ENCODE measurements around the gene FGR. TPM values are rescaled to one million over a fixed set of nuclear protein-coding genes. Genes with fewer than 3 reads are reported as not detected.
A peak's percentile ranks its signal among the peaks of the same experiment; 100 is the strongest.

FGR gene
- total and polyA plus RNA-seq, 11 donors = 1.1 to 25.9 (median 3.3) TPM

GRCh38 chr1:27662707-27663393, 27.9 kb upstream of the FGR start:
- Histone ChIP-seq H3K4me1 (peaks cover 4 to 63% (median 34%) of the 10 kb centered on the region in 12 donors), H3K4me3 (peak overlapping the region in 1 of 12 donors; percentile 27), H3K36me3 (peaks cover 0 to 27% (median 8%) of the 10 kb centered on the region in 9 donors), H3K27ac (peak overlapping the region; percentile 27 to 90 (median 72)), H3K9me3 (no peaks in the 10 kb centered on the region), H3K27me3 (no peaks in the 10 kb centered on the region)
- TF ChIP-seq, protein P1, sequence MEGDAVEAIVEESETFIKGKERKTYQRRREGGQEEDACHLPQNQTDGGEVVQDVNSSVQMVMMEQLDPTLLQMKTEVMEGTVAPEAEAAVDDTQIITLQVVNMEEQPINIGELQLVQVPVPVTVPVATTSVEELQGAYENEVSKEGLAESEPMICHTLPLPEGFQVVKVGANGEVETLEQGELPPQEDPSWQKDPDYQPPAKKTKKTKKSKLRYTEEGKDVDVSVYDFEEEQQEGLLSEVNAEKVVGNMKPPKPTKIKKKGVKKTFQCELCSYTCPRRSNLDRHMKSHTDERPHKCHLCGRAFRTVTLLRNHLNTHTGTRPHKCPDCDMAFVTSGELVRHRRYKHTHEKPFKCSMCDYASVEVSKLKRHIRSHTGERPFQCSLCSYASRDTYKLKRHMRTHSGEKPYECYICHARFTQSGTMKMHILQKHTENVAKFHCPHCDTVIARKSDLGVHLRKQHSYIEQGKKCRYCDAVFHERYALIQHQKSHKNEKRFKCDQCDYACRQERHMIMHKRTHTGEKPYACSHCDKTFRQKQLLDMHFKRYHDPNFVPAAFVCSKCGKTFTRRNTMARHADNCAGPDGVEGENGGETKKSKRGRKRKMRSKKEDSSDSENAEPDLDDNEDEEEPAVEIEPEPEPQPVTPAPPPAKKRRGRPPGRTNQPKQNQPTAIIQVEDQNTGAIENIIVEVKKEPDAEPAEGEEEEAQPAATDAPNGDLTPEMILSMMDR (IDR thresholded peaks at IDR 0.05) = peak; percentile 84 to 95 (median 90)
- no peak for TF ChIP-seq POLR2A (IDR thresholded peaks at IDR 0.05)
- peak; percentile 52 to 78 (median 68) for ATAC-seq
- DNase-seq = peak; percentile 73 to 85 (median 82)
- 29 to 36% (median 34%) methylated on average over 10 to 12 of the region's 12 CpGs for WGBS, 4 donors
- intact Hi-C loops (cut with DNase I) = loop anchor here (1.0 to 10.0 kb wide), 20 partner anchors 18 to 368 kb away; partner anchors contain the start of gene GPR3 (in 6 of the 10)

DNA sequence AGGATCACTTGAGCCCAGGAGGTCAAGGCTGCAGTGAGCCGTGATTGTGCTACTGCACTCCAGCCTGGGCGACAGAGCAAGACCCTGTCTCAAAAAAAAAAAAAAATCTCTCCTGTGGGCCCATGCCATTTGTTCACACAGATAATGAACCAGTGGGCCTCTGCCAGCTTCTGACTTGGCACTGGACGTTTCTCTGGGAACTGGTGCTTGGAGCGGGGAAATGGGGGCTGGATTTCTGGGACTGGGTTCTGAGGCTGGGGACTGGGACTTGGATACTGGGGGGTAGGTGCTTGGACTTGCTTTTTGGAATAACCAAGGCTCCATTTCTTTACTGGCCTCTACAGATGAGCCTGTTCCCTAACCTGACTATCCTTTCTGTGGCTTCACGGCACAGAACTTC, 27.3 kb upstream of the FGR start:
- Histone ChIP-seq H3K9me3 (no peaks in the 10 kb centered on the region), H3K4me1 (peaks cover 4 to 57% (median 34%) of the 10 kb centered on the region in 12 donors), H3K27me3 (no peaks in the 10 kb centered on the region), H3K36me3 (peaks cover 0 to 21% (median 2%) of the 10 kb centered on the region in 9 donors), H3K4me3 (no peak overlapping the region), H3K27ac (peak overlapping the region; percentile 27 to 90 (median 72))
- TF ChIP-seq POLR2A (IDR thresholded peaks at IDR 0.05) = no peak
- TF ChIP-seq, protein P1 (IDR thresholded peaks at IDR 0.05) = no peak
- WGBS, 4 donors = 61 to 68% (median 67%) methylated on average over 5 of the region's 5 CpGs
- intact Hi-C loops (cut with DNase I) = loop anchor here (2.0 to 10.0 kb wide), 15 partner anchors 17 to 367 kb away; partner anchors contain the start of gene GPR3 (in 6 of the 10)
- ATAC-seq = no peak
- no peak for DNase-seq

DNA sequence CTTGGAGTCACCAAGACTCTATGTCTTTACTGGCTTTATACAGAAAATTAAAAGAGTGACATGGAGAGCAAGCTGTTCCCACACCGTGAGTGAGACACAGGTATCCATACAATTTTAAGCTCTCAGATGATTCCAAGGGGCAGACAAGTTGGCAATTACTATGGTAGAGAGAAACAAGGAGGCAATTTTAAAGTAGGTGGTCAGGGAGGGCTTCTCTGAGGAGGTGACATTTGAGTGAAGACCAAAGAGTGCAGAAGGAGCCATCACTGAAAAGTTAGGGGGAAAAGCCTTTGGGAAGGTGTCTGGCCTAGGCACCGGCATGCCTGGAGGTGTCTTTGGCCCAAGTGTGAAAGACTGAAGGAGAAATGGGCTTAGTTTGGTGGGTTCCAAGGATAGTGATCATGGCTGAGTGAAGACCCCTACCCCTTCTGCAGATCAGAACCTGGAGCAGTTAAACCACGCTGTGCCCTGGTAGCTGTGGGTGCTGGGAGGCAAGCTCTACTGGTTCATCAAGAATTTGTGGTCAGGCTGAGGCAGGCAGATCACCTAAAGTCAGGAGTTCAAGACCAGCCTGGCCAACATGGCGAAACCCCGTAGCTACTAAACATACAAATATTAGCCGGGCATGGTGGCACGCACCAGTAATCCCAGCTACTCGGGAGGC, 26.6 kb upstream of the FGR start:
- Histone ChIP-seq H3K4me3 (no peak overlapping the region), H3K27me3 (no peaks in the 10 kb centered on the region), H3K36me3 (peaks cover 0 to 14% (median 2%) of the 10 kb centered on the region in 9 donors), H3K4me1 (peaks cover 6 to 55% (median 35%) of the 10 kb centered on the region in 12 donors), H3K27ac (peak overlapping the region in 6 of 12 donors; percentile 26 to 99 (median 95)), H3K9me3 (no peaks in the 10 kb centered on the region)
- DNase-seq (no peak), ATAC-seq (no peak)
- TF ChIP-seq, protein P1 (IDR thresholded peaks at IDR 0.05) = no peak
- no peak for TF ChIP-seq POLR2A (IDR thresholded peaks at IDR 0.05)
- intact Hi-C loops (cut with DNase I) = loop anchor here (2.0 to 10.0 kb wide), 15 partner anchors 17 to 367 kb away; partner anchors contain the start of gene GPR3 (in 6 of the 10)
- 91 to 99% (median 98%) methylated on average over 8 of the region's 8 CpGs for WGBS, 4 donors

Data from heart left ventricle (tissue), 16 donors.